CD14-positive monocyte (primary cell): ENCODE data around the gene CRY1. TPM values are rescaled to one million over a fixed set of nuclear protein-coding genes. Genes with fewer than 3 reads are reported as not detected.

Source experiments
- DNase-seq, 3 donors: peaks; one replicate each; pipeline ENCODE4 v3.0.0-alpha.2; 2011 to 2022
- H2AFZ ChIP-seq: 2 replicates; pipeline ENCODE4 v1.6.0; 2012; ENCODE audit warnings: mild to moderate bottlenecking, low read depth, low read length, inconsistent platforms; ENCODE audit not compliant: insufficient read depth, poor library complexity, severe bottlenecking
- H3K27ac ChIP-seq, 2 donors: 1 replicate in 1 of 2; 2 replicates in 1 of 2; pipeline ENCODE4 v1.5.1; 2012 to 2013; ENCODE audit warnings: low read length in 2 of 2, control low read depth in 1 of 2, inconsistent platforms in 1 of 2, low read depth in 1 of 2, mild to moderate bottlenecking in 1 of 2
- H3K27me3 ChIP-seq, 2 donors: one replicate each; pipeline versions ENCODE4 v1.6.0 to v1.6.1; 2011 to 2013; ENCODE audit warnings: low read length in 2 of 2; ENCODE audit not compliant: control insufficient read depth in 2 of 2, insufficient read depth in 2 of 2
- H3K36me3 ChIP-seq, 2 donors: replicated peaks in 1 of 2; 1 replicate in 1 of 2; 2 replicates in 1 of 2; pipeline versions ENCODE4 v1.5.1 to v1.6.1; 2012 to 2013; ENCODE audit warnings: low read length in 2 of 2, control low read depth in 1 of 2, inconsistent platforms in 1 of 2, mild to moderate bottlenecking in 1 of 2; ENCODE audit not compliant: insufficient read depth in 2 of 2, control insufficient read depth in 1 of 2
- H3K4me1 ChIP-seq, 2 donors: 1 replicate in 1 of 2; 2 replicates in 1 of 2; pipeline versions ENCODE4 v1.5.1 to v1.6.1; 2012 to 2013; ENCODE audit warnings: low read length in 2 of 2, control low read depth in 1 of 2, inconsistent platforms in 1 of 2, mild to moderate bottlenecking in 1 of 2, moderate library complexity in 1 of 2; ENCODE audit not compliant: insufficient read depth in 2 of 2, control insufficient read depth in 1 of 2
- H3K4me2 ChIP-seq: replicated peaks from 2 replicates; pipeline ENCODE3; 2012; ENCODE audit warnings: low read length, moderate library complexity, mild to moderate bottlenecking; ENCODE audit not compliant: poor library complexity, severe bottlenecking; ENCODE audit errors: extremely low read depth
- H3K4me3 ChIP-seq, 3 experiments: fragments of 200-600 bp in 1 of 3; sonication (generic) in 1 of 3; replicated peaks in 1 of 3; 1 replicate in 2 of 3; 2 replicates in 1 of 3; pipeline ENCODE4 v1.5.1; 2011 to 2013; ENCODE audit warnings: low read length in 3 of 3, mild to moderate bottlenecking in 3 of 3, control low read depth in 2 of 3, low read depth in 2 of 3, inconsistent platforms in 1 of 3, moderate library complexity in 1 of 3
- H3K79me2 ChIP-seq: 2 replicates; pipeline ENCODE4 v1.6.0; 2012; ENCODE audit warnings: mild to moderate bottlenecking, control low read depth, inconsistent platforms, low read length, moderate library complexity; ENCODE audit not compliant: insufficient read depth
- H3K9ac ChIP-seq: 2 replicates; pipeline ENCODE4 v1.6.0; 2017; ENCODE audit warnings: low read length, mild to moderate bottlenecking; ENCODE audit not compliant: insufficient read depth, poor library complexity, severe bottlenecking
- H3K9me3 ChIP-seq, 2 donors: replicated peaks in 1 of 2; 1 replicate in 1 of 2; 2 replicates in 1 of 2; pipeline versions ENCODE4 v1.5.1 to v1.6.1; 2012 to 2013; ENCODE audit warnings: low read length in 2 of 2, control low read depth in 1 of 2; ENCODE audit not compliant: control insufficient read depth in 1 of 2, insufficient read depth in 1 of 2
- H4K20me1 ChIP-seq: 2 replicates; pipeline ENCODE4 v1.6.0; 2012; ENCODE audit warnings: mild to moderate bottlenecking, low read length, control low read depth, moderate library complexity; ENCODE audit not compliant: insufficient read depth
- H3K27ac Mint-ChIP-seq, 7 donors: one replicate each; pipeline ENCODE4 v1.8.0; 2020; ENCODE audit warnings: mild to moderate bottlenecking in 7 of 7, mixed read lengths in 7 of 7, moderate library complexity in 6 of 7, inconsistent platforms in 2 of 7
- H3K27me3 Mint-ChIP-seq, 3 donors: one replicate each; pipeline ENCODE4 v1.8.0; 2021 to 2022; ENCODE audit warnings: low read depth in 3 of 3, mild to moderate bottlenecking in 3 of 3, mixed read lengths in 3 of 3, moderate library complexity in 3 of 3, inconsistent platforms in 1 of 3
- H3K36me3 Mint-ChIP-seq, 2 donors: one replicate each; pipeline ENCODE4 v1.8.0; 2020; ENCODE audit warnings: mixed read lengths in 2 of 2, inconsistent platforms in 1 of 2, mild to moderate bottlenecking in 1 of 2
- H3K4me1 Mint-ChIP-seq: one replicate; pipeline ENCODE4 v1.8.0; 2020; ENCODE audit warnings: mild to moderate bottlenecking, mixed read lengths
- H3K4me3 Mint-ChIP-seq, 2 donors: one replicate each; pipeline ENCODE4 v1.8.0; 2020; ENCODE audit warnings: mild to moderate bottlenecking in 2 of 2, mixed read lengths in 2 of 2, moderate library complexity in 1 of 2
- H3K9me3 Mint-ChIP-seq, 7 donors: one replicate each; pipeline ENCODE4 v1.8.0; 2020 to 2022; ENCODE audit warnings: mixed read lengths in 7 of 7, mild to moderate bottlenecking in 6 of 7, moderate library complexity in 6 of 7, inconsistent platforms in 2 of 7
- whole genome bisulfite sequencing: methylation state at CpG from one replicate; pipeline ENCODE4 v1.1.5; 2013; ENCODE audit warnings: missing lambda C conversion rate; ENCODE audit not compliant: insufficient coverage; 5-methylcytosine and 5-hydroxymethylcytosine counted together
- intact Hi-C, 2 donors: fragments of 100-400 bp; cut with micrococcal nuclease; formaldehyde crosslinking; loops; one replicate each; pipeline versions ENCODE4 v1.15.0 to v1.15.1; 2023
- polyA plus RNA-seq, 3 donors: library from polyadenylated mRNA; depleted of rRNA in 1 of 3; unstranded in 2 of 3; stranded (reverse) in 1 of 3; fragments of 300-500 nt in 2 of 3; fragments of >200 nt in 1 of 3; fragmentation: Illumina TruSeq in 2 of 3; gene quantifications; 1 replicate in 2 of 3; 2 replicates in 1 of 3; pipeline ENCODE4 v1.2.3, GENCODE V29; 2012 to 2021
- TF ChIP-seq, protein P1 (sequence below): fragments of 200-600 bp; IDR thresholded peaks from one replicate; pipeline ENCODE4 v1.8.0; 2022; ENCODE audit warnings: antibody characterized with exemption, mild to moderate bottlenecking

The CRY1 gene
- polyA plus RNA-seq, 3 donors: 3.8 to 7.7 (median 5.8) TPM

DNA sequence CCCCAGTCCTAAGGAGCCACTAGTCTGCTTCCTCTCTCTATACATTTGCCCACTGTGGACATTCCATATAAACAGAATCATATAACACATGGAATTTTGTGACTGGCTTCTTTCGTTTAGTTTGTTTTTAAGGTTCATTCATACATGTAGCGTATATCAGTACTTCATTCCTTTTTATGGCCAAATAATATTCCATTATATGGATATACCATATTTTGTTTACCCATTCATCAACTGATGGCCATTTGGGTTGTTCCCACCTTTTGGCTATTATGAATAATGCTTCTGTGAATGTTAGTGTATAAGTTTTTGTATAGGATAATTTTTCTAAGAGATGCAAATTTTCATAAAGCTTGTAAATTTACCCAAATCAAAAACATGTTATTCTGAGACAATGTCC is 4.4 kb downstream of the CRY1 start:
- Histone ChIP-seq H3K9ac (no peak overlapping the region), H3K4me3 (no peak overlapping the region), H3K9me3 (no peaks in the 10 kb centered on the region), H4K20me1 (no peaks in the 10 kb centered on the region), H3K79me2 (no peaks in the 10 kb centered on the region), H3K27me3 (peaks cover 0 to 7% of the 10 kb centered on the region in 2 donors), H3K4me2 (no peak overlapping the region), H3K36me3 (no peaks in the 10 kb centered on the region), H3K4me1 (peaks cover 17 to 20% of the 10 kb centered on the region in 2 donors), H2AFZ (no peak overlapping the region), H3K27ac (no peak overlapping the region)
- TF ChIP-seq, protein P1, sequence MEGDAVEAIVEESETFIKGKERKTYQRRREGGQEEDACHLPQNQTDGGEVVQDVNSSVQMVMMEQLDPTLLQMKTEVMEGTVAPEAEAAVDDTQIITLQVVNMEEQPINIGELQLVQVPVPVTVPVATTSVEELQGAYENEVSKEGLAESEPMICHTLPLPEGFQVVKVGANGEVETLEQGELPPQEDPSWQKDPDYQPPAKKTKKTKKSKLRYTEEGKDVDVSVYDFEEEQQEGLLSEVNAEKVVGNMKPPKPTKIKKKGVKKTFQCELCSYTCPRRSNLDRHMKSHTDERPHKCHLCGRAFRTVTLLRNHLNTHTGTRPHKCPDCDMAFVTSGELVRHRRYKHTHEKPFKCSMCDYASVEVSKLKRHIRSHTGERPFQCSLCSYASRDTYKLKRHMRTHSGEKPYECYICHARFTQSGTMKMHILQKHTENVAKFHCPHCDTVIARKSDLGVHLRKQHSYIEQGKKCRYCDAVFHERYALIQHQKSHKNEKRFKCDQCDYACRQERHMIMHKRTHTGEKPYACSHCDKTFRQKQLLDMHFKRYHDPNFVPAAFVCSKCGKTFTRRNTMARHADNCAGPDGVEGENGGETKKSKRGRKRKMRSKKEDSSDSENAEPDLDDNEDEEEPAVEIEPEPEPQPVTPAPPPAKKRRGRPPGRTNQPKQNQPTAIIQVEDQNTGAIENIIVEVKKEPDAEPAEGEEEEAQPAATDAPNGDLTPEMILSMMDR: no peak
- intact Hi-C loops: no loop called here
- H3K9me3 Mint-ChIP-seq: peaks cover 0 to 3% (median 1%) of the 10 kb centered on the region in 7 donors
- H3K27me3 Mint-ChIP-seq: peaks cover 0 to 5% (median 1%) of the 10 kb centered on the region in 3 donors
- no peak for DNase-seq
- peaks cover 9% of the 10 kb centered on the region for H3K4me1 Mint-ChIP-seq
- WGBS: no CpG with 5 or more reads among the region's 2 CpGs
- H3K27ac Mint-ChIP-seq: peak overlapping the region in 1 of 7 donors; percentile 4
- H3K4me3 Mint-ChIP-seq: no peak overlapping the region
- no peaks in the 10 kb centered on the region for H3K36me3 Mint-ChIP-seq

DNA sequence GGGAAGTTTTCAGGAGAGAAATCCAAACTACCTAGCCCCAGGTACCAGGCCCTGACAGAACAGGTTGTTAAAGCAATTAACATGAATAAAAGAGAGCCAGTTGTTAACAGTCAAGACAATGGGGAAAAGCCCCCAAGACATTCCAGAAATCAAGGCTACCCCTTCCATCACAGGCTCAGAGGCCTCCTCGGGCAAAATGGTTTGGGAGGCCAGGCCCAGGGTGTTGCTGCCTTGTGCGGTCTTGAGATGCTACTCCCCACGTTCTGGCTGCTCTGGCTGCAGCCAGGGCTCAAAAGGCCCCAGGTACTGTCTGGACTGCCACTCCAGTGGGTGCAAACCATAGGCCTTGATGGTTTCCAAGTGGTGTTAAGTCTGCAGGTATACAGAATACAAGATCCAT is 7.0 kb downstream of the CRY1 start:
- no peaks in the 10 kb centered on the region for H3K4me1 ChIP-seq
- Mint-ChIP-seq H3K4me3 (no peak overlapping the region), H3K27ac (no peak overlapping the region), H3K4me1 (peaks cover 5% of the 10 kb centered on the region), H3K36me3 (no peaks in the 10 kb centered on the region), H3K27me3 (peaks cover 0 to 5% (median 1%) of the 10 kb centered on the region in 3 donors), H3K9me3 (peaks cover 3 to 20% (median 9%) of the 10 kb centered on the region in 7 donors)
- TF ChIP-seq, protein P1: no peak
- H4K20me1 ChIP-seq: no peaks in the 10 kb centered on the region
- no peaks in the 10 kb centered on the region for H3K9me3 ChIP-seq
- intact Hi-C loops: no loop called here
- no peak for DNase-seq
- H2AFZ ChIP-seq: no peak overlapping the region
- H3K4me3 ChIP-seq: no peak overlapping the region
- WGBS: 100% methylated on average over 3 of the region's 3 CpGs
- H3K9ac ChIP-seq: no peak overlapping the region
- H3K4me2 ChIP-seq: no peak overlapping the region
- H3K79me2 ChIP-seq: no peaks in the 10 kb centered on the region
- H3K27ac ChIP-seq: no peak overlapping the region
- no peaks in the 10 kb centered on the region for H3K27me3 ChIP-seq
- no peaks in the 10 kb centered on the region for H3K36me3 ChIP-seq
